GM23338 (cell line): ENCODE measurements around the gene SLC6A1. TPM values are rescaled to one million over a fixed set of nuclear protein-coding genes. Genes with fewer than 3 reads are reported as not detected.

ENCODE experiments used
- EZH2 ChIP-seq: fragments of 200-600 bp; sonication (generic); IDR thresholded peaks from one replicate; pipeline ENCODE4 v1.8.0; 2017; ENCODE audit warnings: antibody characterized with exemption, mild to moderate bottlenecking, low read depth; ENCODE audit not compliant: unreplicated experiment
- JUNB ChIP-seq: IDR thresholded peaks from one replicate; pipeline ENCODE4 v1.6.1; 2016; ENCODE audit warnings: antibody characterized with exemption; ENCODE audit not compliant: unreplicated experiment
- NANOG ChIP-seq: IDR thresholded peaks from 2 replicates; pipeline ENCODE4 v1.6.1; 2016; ENCODE audit warnings: antibody characterized with exemption, borderline replicate concordance
- POLR2AphosphoS5 ChIP-seq: IDR thresholded peaks from 2 replicates; pipeline ENCODE4 v1.6.1; 2016; ENCODE audit warnings: antibody characterized with exemption, low read depth
- REST ChIP-seq: IDR thresholded peaks from one replicate; pipeline ENCODE4 v1.6.1; 2018; ENCODE audit warnings: antibody characterized with exemption; ENCODE audit not compliant: unreplicated experiment
- STAT1 ChIP-seq: IDR thresholded peaks from one replicate; pipeline ENCODE4 v1.6.1; 2016; ENCODE audit warnings: antibody characterized with exemption; ENCODE audit not compliant: unreplicated experiment
- ZNF114 ChIP-seq: fragments of 250-450 bp; sonication (Bioruptor Pico); IDR thresholded peaks from 2 replicates; pipeline ENCODE4 v1.5.0; 2020; ENCODE audit warnings: mild to moderate bottlenecking, moderate library complexity
- ZNF331 ChIP-seq: fragments of 250-450 bp; sonication (Bioruptor Pico); IDR thresholded peaks from 2 replicates; pipeline ENCODE4 v1.5.0; 2020; ENCODE audit warnings: low read depth, mild to moderate bottlenecking, moderate library complexity
- ZNF462 ChIP-seq: fragments of 250-450 bp; sonication (Bioruptor Pico); IDR thresholded peaks from 2 replicates; pipeline ENCODE4 v1.5.0; 2020; ENCODE audit warnings: mild to moderate bottlenecking, moderate library complexity
- polyA plus RNA-seq: library from polyadenylated mRNA; unstranded; fragments of >200 nt; fragmentation: Nextera tagmentation; extraction: Ambion mirVana; gene quantifications from 2 replicates; pipeline ENCODE4 v1.2.1, GENCODE V29; 2016
- total RNA-seq: library from RNA; depleted of rRNA; stranded (reverse); fragments of >200 nt; shearing (Covaris generic); gene quantifications from 2 replicates; pipeline ENCODE4 v1.2.3, GENCODE V29; 2014
- TF ChIP-seq, protein P1 (sequence below): IDR thresholded peaks from 2 replicates; pipeline ENCODE4 v1.6.1; 2016; ENCODE audit warnings: antibody characterized with exemption

Gene SLC6A1
- total and polyA plus RNA-seq, 2 experiments from 2014 or later: 0.16 to 0.28 TPM

DNA sequence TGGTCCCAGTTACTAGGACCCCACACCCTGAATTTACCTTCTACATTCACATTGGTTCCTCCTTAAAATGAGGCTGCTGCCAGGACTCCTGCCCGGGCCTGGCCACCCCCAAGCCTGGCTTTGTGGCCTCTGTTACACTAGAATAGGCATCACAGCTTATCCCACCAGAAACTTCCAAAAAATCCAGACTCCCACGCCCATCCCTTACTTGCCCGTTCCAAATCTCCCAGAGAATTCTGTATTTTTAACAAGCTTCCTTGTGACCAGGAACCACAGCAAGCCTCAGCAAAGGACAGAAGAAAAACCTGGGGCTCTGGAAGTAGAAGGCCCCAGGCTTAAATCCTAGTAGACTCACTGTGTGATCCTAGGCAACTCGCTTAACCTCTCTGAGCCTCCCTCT is 36.0 kb upstream of the SLC6A1 start (continued):
- no peak for TF ChIP-seq ZNF462 (CRISPR knock-in tag)
- TF ChIP-seq NANOG: no peak
- TF ChIP-seq, protein P1, sequence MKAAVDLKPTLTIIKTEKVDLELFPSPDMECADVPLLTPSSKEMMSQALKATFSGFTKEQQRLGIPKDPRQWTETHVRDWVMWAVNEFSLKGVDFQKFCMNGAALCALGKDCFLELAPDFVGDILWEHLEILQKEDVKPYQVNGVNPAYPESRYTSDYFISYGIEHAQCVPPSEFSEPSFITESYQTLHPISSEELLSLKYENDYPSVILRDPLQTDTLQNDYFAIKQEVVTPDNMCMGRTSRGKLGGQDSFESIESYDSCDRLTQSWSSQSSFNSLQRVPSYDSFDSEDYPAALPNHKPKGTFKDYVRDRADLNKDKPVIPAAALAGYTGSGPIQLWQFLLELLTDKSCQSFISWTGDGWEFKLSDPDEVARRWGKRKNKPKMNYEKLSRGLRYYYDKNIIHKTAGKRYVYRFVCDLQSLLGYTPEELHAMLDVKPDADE: no peak
- TF ChIP-seq POLR2AphosphoS5: no peak
- TF ChIP-seq JUNB: no peak
- TF ChIP-seq ZNF331 (CRISPR knock-in tag): no peak
- TF ChIP-seq EZH2: no peak
- TF ChIP-seq REST: no peak
- no peak for TF ChIP-seq ZNF114 (CRISPR knock-in tag)
- no peak for TF ChIP-seq STAT1
